Fibroblast of lung (primary cell): Measurements from ENCODE around the gene NRGN. TPM values are rescaled to one million over a fixed set of nuclear protein-coding genes. Genes with fewer than 3 reads are reported as not detected.

Experiments used
- DNase-seq, 2 donors: peaks; one replicate each; pipeline versions ENCODE4 v3.0.0 to v3.0.0-alpha.2; 2010; ENCODE audit warnings: low read depth in 2 of 2
- H2AFZ ChIP-seq: 2 replicates; pipeline ENCODE4 v1.5.1; 2012; ENCODE audit warnings: low read length, control low read depth, inconsistent platforms
- H3K27ac ChIP-seq: 2 replicates; pipeline ENCODE4 v1.5.1; 2011; ENCODE audit warnings: low read length, control low read depth; ENCODE audit not compliant: insufficient read depth
- H3K27me3 ChIP-seq: 2 replicates; pipeline ENCODE4 v1.5.1; 2011; ENCODE audit warnings: mild to moderate bottlenecking, low read length; ENCODE audit not compliant: control insufficient read depth, insufficient read depth
- H3K36me3 ChIP-seq: 2 replicates; pipeline ENCODE4 v1.5.1; 2011; ENCODE audit warnings: low read length; ENCODE audit not compliant: control insufficient read depth, insufficient read depth
- H3K4me1 ChIP-seq: 2 replicates; pipeline ENCODE4 v1.5.1; 2011; ENCODE audit warnings: low read length; ENCODE audit not compliant: control insufficient read depth, insufficient read depth; ENCODE audit errors: extremely low read depth
- H3K4me2 ChIP-seq: 2 replicates; pipeline ENCODE4 v1.5.1; 2011; ENCODE audit warnings: low read length, control low read depth; ENCODE audit not compliant: insufficient read depth; ENCODE audit errors: extremely low read depth
- H3K4me3 ChIP-seq, 4 experiments: fragments of 200-600 bp in 1 of 4; sonication (generic) in 1 of 4; replicated peaks in 1 of 4; 2 replicates each; pipeline ENCODE4 v1.5.1; 2011 to 2016; ENCODE audit warnings: low read length in 4 of 4, low read depth in 3 of 4, mild to moderate bottlenecking in 3 of 4, control low read depth in 2 of 4, inconsistent platforms in 1 of 4, mixed read lengths in 1 of 4; ENCODE audit not compliant: insufficient read depth in 1 of 4; ENCODE audit errors: control extremely low read depth in 1 of 4
- H3K79me2 ChIP-seq: 2 replicates; pipeline ENCODE4 v1.5.1; 2012; ENCODE audit warnings: mild to moderate bottlenecking, low read length, inconsistent platforms; ENCODE audit not compliant: control insufficient read depth, insufficient read depth
- H3K9ac ChIP-seq: 2 replicates; pipeline ENCODE4 v1.5.1; 2011; ENCODE audit warnings: mild to moderate bottlenecking, low read length, control low read depth; ENCODE audit not compliant: insufficient read depth
- H3K9me3 ChIP-seq: 2 replicates; pipeline ENCODE4 v1.5.1; 2012; ENCODE audit warnings: low read depth, low read length; ENCODE audit not compliant: control insufficient read depth, insufficient read depth
- H4K20me1 ChIP-seq: 2 replicates; pipeline ENCODE4 v1.5.1; 2011; ENCODE audit warnings: low read length; ENCODE audit not compliant: control insufficient read depth, insufficient read depth; ENCODE audit errors: extremely low read depth
- EZH2 ChIP-seq: IDR thresholded peaks from 2 replicates; pipeline ENCODE4 v1.5.1; 2012; ENCODE audit warnings: low read length, control low read depth, mild to moderate bottlenecking; ENCODE audit errors: missing control alignments
- polyA minus RNA-seq: library from RNA; depleted of rRNA, polyadenylated mRNA; stranded (reverse); fragments of >200 nt; gene quantifications from 2 replicates; pipeline ENCODE4 v1.2.3, GENCODE V29; 2011; ENCODE audit warnings: low replicate concordance
- polyA plus RNA-seq, 2 donors: library from polyadenylated mRNA; depleted of rRNA in 1 of 2; stranded (reverse) in 1 of 2; unstranded in 1 of 2; fragments of >200 nt; gene quantifications; 2 replicates each; pipeline ENCODE4 v1.2.1, GENCODE V29; 2011 to 2012; ENCODE audit warnings: missing spikeins in 1 of 2
- total RNA-seq: library from RNA; depleted of rRNA; stranded (reverse); fragments of >200 nt; gene quantifications from 2 replicates; pipeline ENCODE4 v1.2.1, GENCODE V29; 2014
- TF ChIP-seq, protein P1 (sequence below), 2 donors: IDR thresholded peaks in 1 of 2; conservative IDR thresholded peaks in 1 of 2; 1 replicate in 1 of 2; 2 replicates in 1 of 2; pipeline ENCODE4 v1.5.1; 2011 to 2012; ENCODE audit warnings: low read length in 2 of 2, control low read depth in 1 of 2, inconsistent platforms in 1 of 2, low read depth in 1 of 2, mild to moderate bottlenecking in 1 of 2

NRGN gene
- total RNA-seq (0.17 TPM in 1 of 2 replicates, not detected in the other), polyA plus RNA-seq (4.9 and 10.8 TPM in 2 replicates), polyA minus RNA-seq (16.6 and 16.8 TPM in 2 replicates)
- 10.9 and 21.1 TPM in 2 replicates for polyA plus RNA-seq (2012)

DNA sequence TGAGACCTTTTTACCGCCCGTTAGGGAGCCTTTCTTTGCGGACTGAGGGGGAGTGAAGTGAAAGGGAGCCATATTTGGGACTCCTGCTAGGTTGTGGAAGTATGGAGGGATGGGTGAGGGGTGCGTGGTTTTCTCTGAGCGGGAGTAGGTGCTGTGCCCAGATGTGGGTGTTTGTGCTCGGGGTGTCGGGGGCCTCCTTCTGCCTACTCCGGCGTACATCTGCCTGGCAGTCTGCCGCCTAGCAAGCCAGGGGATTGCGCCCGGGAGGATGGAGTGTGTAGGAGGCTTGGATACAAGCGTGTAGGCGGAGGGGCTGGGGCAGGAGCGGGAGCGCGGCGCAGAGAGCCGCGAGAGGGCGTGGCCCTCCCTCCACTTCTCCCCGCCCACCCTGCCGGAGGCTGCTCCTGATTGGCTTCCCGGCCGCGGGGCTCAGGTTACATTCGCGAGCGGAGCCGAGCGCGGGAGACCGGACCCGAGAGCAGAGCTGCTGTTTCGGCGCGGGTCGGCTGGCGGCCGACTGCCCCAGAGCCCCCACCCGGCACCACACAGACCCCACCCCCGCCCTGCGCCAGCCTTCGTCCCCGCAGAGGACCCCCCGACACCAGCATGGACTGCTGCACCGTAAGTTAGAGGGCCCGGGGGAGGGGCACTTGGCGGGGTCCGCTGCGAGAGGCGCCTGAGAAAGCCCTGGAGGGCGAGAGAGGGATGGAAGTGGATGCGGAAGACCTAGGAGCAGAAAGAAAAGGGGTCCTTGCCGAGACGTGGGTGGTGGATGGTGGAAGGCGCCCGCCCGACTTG, at the start of gene NRGN:
TSS of gene NRGN (plus strand) at position 464 of the 798 bp plus-strand sequence. CDS start at position 607, 143 bp downstream.
- peak within 1 kb of the TSS; percentile 83 for H2AFZ ChIP-seq
- peak within 1 kb of the TSS; percentile 59 to 65 (median 62) for H3K4me3 ChIP-seq
- TF ChIP-seq, protein P1, sequence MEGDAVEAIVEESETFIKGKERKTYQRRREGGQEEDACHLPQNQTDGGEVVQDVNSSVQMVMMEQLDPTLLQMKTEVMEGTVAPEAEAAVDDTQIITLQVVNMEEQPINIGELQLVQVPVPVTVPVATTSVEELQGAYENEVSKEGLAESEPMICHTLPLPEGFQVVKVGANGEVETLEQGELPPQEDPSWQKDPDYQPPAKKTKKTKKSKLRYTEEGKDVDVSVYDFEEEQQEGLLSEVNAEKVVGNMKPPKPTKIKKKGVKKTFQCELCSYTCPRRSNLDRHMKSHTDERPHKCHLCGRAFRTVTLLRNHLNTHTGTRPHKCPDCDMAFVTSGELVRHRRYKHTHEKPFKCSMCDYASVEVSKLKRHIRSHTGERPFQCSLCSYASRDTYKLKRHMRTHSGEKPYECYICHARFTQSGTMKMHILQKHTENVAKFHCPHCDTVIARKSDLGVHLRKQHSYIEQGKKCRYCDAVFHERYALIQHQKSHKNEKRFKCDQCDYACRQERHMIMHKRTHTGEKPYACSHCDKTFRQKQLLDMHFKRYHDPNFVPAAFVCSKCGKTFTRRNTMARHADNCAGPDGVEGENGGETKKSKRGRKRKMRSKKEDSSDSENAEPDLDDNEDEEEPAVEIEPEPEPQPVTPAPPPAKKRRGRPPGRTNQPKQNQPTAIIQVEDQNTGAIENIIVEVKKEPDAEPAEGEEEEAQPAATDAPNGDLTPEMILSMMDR (conservative IDR thresholded peaks at IDR 0.05 in 1 of 2, IDR thresholded peaks at IDR 0.05 in 1 of 2; ENCODE audit: low read depth in 1 of 2, low read length in 2 of 2), result no peak
- no peak for TF ChIP-seq EZH2
- H3K4me1 ChIP-seq, result no peaks in the 10 kb centered on the region
- no peaks in the 10 kb centered on the region for H3K79me2 ChIP-seq
- H3K36me3 ChIP-seq, result no peaks in the 10 kb centered on the region
- no peaks in the 10 kb centered on the region for H4K20me1 ChIP-seq
- H3K4me2 ChIP-seq, result peak within 1 kb of the TSS; percentile 91
- peaks cover 2% of the 10 kb centered on the region for H3K27me3 ChIP-seq
- no peak within 1 kb of the TSS for H3K27ac ChIP-seq
- no peaks in the 10 kb centered on the region for H3K9me3 ChIP-seq
- DNase-seq, result peak; percentile 80 to 82
- H3K9ac ChIP-seq, result peak within 1 kb of the TSS; percentile 45

DNA sequence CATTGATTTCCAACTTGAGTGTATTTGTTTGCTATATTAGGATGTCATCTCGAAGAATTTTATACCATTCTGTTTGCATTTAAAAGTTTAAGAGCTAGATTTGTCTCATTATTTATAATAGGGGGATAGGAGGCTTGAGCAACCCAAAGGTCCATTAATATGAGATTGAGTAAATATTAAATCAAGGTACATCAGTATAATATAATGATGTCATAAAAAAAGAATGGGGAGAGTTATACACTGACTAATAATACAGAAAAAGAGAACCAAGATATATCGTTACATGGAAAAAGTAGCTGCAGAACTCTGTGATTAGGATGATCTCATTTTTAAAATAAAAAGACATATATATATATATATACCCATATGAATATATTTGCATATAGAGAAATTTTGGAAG, 46.6 kb upstream of the NRGN start:
- no peaks in the 10 kb centered on the region for H3K27me3 ChIP-seq
- H2AFZ ChIP-seq, result no peak overlapping the region
- H3K27ac ChIP-seq, result no peak overlapping the region
- no peaks in the 10 kb centered on the region for H3K9me3 ChIP-seq
- no peaks in the 10 kb centered on the region for H3K4me1 ChIP-seq
- no peak overlapping the region for H3K9ac ChIP-seq
- no peaks in the 10 kb centered on the region for H3K36me3 ChIP-seq
- H4K20me1 ChIP-seq, result no peaks in the 10 kb centered on the region
- H3K4me3 ChIP-seq, result no peak overlapping the region
- DNase-seq, result no peak
- no peaks in the 10 kb centered on the region for H3K79me2 ChIP-seq
- H3K4me2 ChIP-seq, result no peak overlapping the region
- TF ChIP-seq EZH2, result no peak
- TF ChIP-seq, protein P1 (conservative IDR thresholded peaks at IDR 0.05 in 1 of 2, IDR thresholded peaks at IDR 0.05 in 1 of 2; ENCODE audit: low read depth in 1 of 2, low read length in 2 of 2), result no peak

DNA sequence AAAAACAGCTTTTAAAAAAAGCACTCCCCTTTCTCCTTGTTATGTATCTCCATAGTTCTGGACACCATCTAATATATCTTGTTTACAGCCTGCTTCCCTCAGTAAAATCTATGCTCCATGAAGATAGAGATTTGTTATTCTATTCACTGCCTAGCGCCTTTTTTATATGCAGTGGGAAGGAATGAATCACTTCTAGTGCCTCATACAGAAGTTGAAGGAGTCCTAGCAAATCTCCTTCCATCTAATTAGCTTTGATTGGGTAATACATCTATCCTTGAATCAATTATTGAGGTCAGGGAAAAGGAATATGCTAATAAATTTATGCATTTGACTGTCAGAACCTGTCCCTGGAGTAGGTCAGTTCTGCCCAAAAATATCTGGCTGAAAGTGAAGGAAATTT, 40.2 kb upstream of the NRGN start:
- TF ChIP-seq, protein P1 (conservative IDR thresholded peaks at IDR 0.05 in 1 of 2, IDR thresholded peaks at IDR 0.05 in 1 of 2; ENCODE audit: low read depth in 1 of 2, low read length in 2 of 2), result no peak
- TF ChIP-seq EZH2, result no peak
- Histone ChIP-seq H3K9me3 (no peaks in the 10 kb centered on the region), H3K4me3 (no peak overlapping the region), H3K27ac (no peak overlapping the region), H3K4me1 (no peaks in the 10 kb centered on the region), H3K9ac (no peak overlapping the region), H3K4me2 (no peak overlapping the region), H4K20me1 (no peaks in the 10 kb centered on the region), H3K79me2 (no peaks in the 10 kb centered on the region), H3K27me3 (no peaks in the 10 kb centered on the region), H2AFZ (no peak overlapping the region), H3K36me3 (no peaks in the 10 kb centered on the region)
- DNase-seq, result no peak
